HepG2 (cell line): Measurements from ENCODE around the gene DAZAP1. TPM values are rescaled to one million over a fixed set of nuclear protein-coding genes. Genes with fewer than 3 reads are reported as not detected.
A peak's percentile ranks its signal among the peaks of the same experiment; 100 is the strongest.

ENCODE experiments used
- CEBPG ChIP-seq: IDR thresholded peaks from 2 replicates; pipeline ENCODE4 v1.6.1; 2016
- CHD4 ChIP-seq: fragments of 200-600 bp; sonication (generic); IDR thresholded peaks from 2 replicates; pipeline ENCODE4 v1.7.0; 2017; ENCODE audit warnings: mild to moderate bottlenecking, low read length, borderline replicate concordance
- GATAD1 ChIP-seq: IDR thresholded peaks from 2 replicates; pipeline ENCODE4 v1.6.1; 2016; ENCODE audit warnings: missing genetic modification reagents, missing compliant biosample characterization
- GFI1 ChIP-seq: sonication (generic); formaldehyde crosslinking; IDR thresholded peaks from 2 replicates; pipeline ENCODE4 v1.5.0; 2020; ENCODE audit warnings: missing genetic modification reagents, mild to moderate bottlenecking, borderline replicate concordance
- HDAC6 ChIP-seq: fragments of 200-600 bp; sonication (generic); IDR thresholded peaks from 2 replicates; pipeline ENCODE4 v1.7.0; 2017; ENCODE audit warnings: mild to moderate bottlenecking, antibody characterized with exemption, low read length, low read depth
- HINFP ChIP-seq: sonication (generic); formaldehyde crosslinking; IDR thresholded peaks from 2 replicates; pipeline ENCODE4 v1.4.0; 2020; ENCODE audit warnings: low read depth, mild to moderate bottlenecking, missing genetic modification reagents
- HIVEP1 ChIP-seq: sonication (generic); formaldehyde crosslinking; IDR thresholded peaks from 2 replicates; pipeline ENCODE4 v1.4.0; 2020; ENCODE audit warnings: mild to moderate bottlenecking, missing genetic modification reagents
- HOXA5 ChIP-seq: sonication (generic); formaldehyde crosslinking; IDR thresholded peaks from 2 replicates; pipeline ENCODE4 v1.4.0; 2020; ENCODE audit warnings: missing genetic modification reagents
- JUND ChIP-seq: sonication (generic); formaldehyde crosslinking; IDR thresholded peaks from 2 replicates; pipeline ENCODE4 v1.8.0; 2022; ENCODE audit warnings: mild to moderate bottlenecking, missing genetic modification reagents
- KAT7 ChIP-seq: IDR thresholded peaks from 2 replicates; pipeline ENCODE4 v1.6.1; 2018; ENCODE audit warnings: borderline replicate concordance, missing compliant biosample characterization
- MYC ChIP-seq: sonication (generic); formaldehyde crosslinking; IDR thresholded peaks from 2 replicates; pipeline ENCODE4 v1.9.0; 2021; ENCODE audit warnings: missing genetic modification reagents, borderline replicate concordance
- NONO ChIP-seq, 2 experiments: fragments of 450-650 bp in 1 of 2; sonication (generic) in 1 of 2; formaldehyde crosslinking in 1 of 2; IDR thresholded peaks in 1 of 2; conservative IDR thresholded peaks in 1 of 2; 2 replicates each; pipeline versions ENCODE4 v1.6.1 to v1.8.0; 2017 to 2022; ENCODE audit warnings: mild to moderate bottlenecking in 1 of 2, missing genetic modification reagents in 1 of 2, moderate library complexity in 1 of 2
- NR2F6 ChIP-seq, 2 experiments: IDR thresholded peaks; 2 replicates each; pipeline ENCODE4 v1.6.1; 2016; ENCODE audit warnings: antibody characterized with exemption in 1 of 2, mild to moderate bottlenecking in 1 of 2
- PATZ1 ChIP-seq: sonication (generic); formaldehyde crosslinking; IDR thresholded peaks from 2 replicates; pipeline ENCODE4 v1.4.0; 2020; ENCODE audit warnings: missing genetic modification reagents
- PHF21A ChIP-seq: sonication (generic); formaldehyde crosslinking; IDR thresholded peaks from 2 replicates; pipeline ENCODE4 v1.5.0; 2020; ENCODE audit warnings: mild to moderate bottlenecking, missing genetic modification reagents
- PPARG ChIP-seq: conservative IDR thresholded peaks from 2 replicates; pipeline ENCODE4 v1.6.1; 2016; ENCODE audit warnings: missing biosample characterization, missing genetic modification reagents
- SKI ChIP-seq: fragments of 450-650 bp; IDR thresholded peaks from one replicate; pipeline ENCODE4 v1.6.1; 2018; ENCODE audit warnings: mild to moderate bottlenecking; ENCODE audit not compliant: partially characterized antibody
- SRSF1 ChIP-seq: fragments of 200-400 bp; formaldehyde crosslinking; optimal IDR thresholded peaks from 2 replicates; pipeline ENCODE3; 2017; ENCODE audit warnings: mild to moderate bottlenecking, low read depth, low read length, moderate library complexity
- ZBED4 ChIP-seq: sonication (generic); formaldehyde crosslinking; IDR thresholded peaks from 2 replicates; pipeline ENCODE4 v1.4.0; 2020; ENCODE audit warnings: missing genetic modification reagents, borderline replicate concordance
- ZNF446 ChIP-seq: sonication (generic); formaldehyde crosslinking; IDR thresholded peaks from 2 replicates; pipeline ENCODE4 v1.5.0; 2020; ENCODE audit warnings: mild to moderate bottlenecking, missing genetic modification reagents
- ZNF784 ChIP-seq: sonication (generic); formaldehyde crosslinking; IDR thresholded peaks from 2 replicates; pipeline ENCODE4 v1.5.1; 2020; ENCODE audit warnings: missing genetic modification reagents, mild to moderate bottlenecking, borderline replicate concordance
- ZSCAN12 ChIP-seq: sonication (generic); formaldehyde crosslinking; IDR thresholded peaks from 2 replicates; pipeline ENCODE4 v1.9.0; 2021; ENCODE audit warnings: mild to moderate bottlenecking, missing genetic modification reagents
- polyA plus RNA-seq, 8 experiments: library from polyadenylated mRNA; depleted of rRNA in 3 of 8; stranded (reverse) in 7 of 8; unstranded in 1 of 8; fragments of >200 nt; fragmentation: Illumina TruSeq in 4 of 8; extraction: Trizol in 4 of 8; gene quantifications; 2 replicates each; pipeline versions ENCODE4 v1.2.1 to v1.2.3, GENCODE V29; 2011 to 2016; ENCODE audit warnings: low read depth in 4 of 8, missing spikeins in 1 of 8, mixed read lengths in 1 of 8; ENCODE audit not compliant: insufficient read depth in 1 of 8
- total RNA-seq, 5 experiments: library from RNA; depleted of rRNA; stranded (reverse); fragments of >200 nt; fragmentation: Illumina TruSeq; extraction: Trizol; gene quantifications; 2 replicates each; pipeline ENCODE4 v1.2.3, GENCODE V29; 2016; ENCODE audit warnings: low read depth in 1 of 5

DAZAP1 gene
- total and polyA plus RNA-seq, 2 of the 13 experiments (the other 11 are each of a cell fraction or from before 2014, with no cell fraction given): 63.3 to 79.2 TPM

GRCh38 chr19:1374250-1374577, 33.2 kb upstream of the DAZAP1 start (continued):
- peak; percentile 73; the same call in 1 of the 2 replicates for TF ChIP-seq PATZ1 (CRISPR knock-in tag)
- peak; percentile 89 for TF ChIP-seq CEBPG (CRISPR knock-in tag)
- 0 out of 2 replicates have a peak, but pooled peaks have one; percentile 39 for TF ChIP-seq ZNF784 (CRISPR knock-in tag)
- TF ChIP-seq KAT7 (CRISPR knock-in tag): 0 out of 2 replicates have a peak, but pooled peaks have one; percentile 60
- TF ChIP-seq HOXA5 (CRISPR knock-in tag): no peak
- TF ChIP-seq JUND: 0 out of 2 replicates have a peak, but pooled peaks have one; percentile 29
- 0 out of 2 replicates have a peak, but pooled peaks have one; percentile 20 for TF ChIP-seq PPARG (CRISPR knock-in tag)
- TF ChIP-seq GATAD1 (CRISPR knock-in tag): peak; percentile 30
- TF ChIP-seq ZNF446 (CRISPR knock-in tag): no peak
- TF ChIP-seq HDAC6: no peak
- peak; percentile 64; the same call in 1 of the 2 replicates for TF ChIP-seq PHF21A (CRISPR knock-in tag)
- TF ChIP-seq NR2F6 (IDR thresholded peaks at IDR 0.05): peak; percentile 31; the same call in 1 of the 2 replicates
- peak; percentile 87 for TF ChIP-seq NR2F6 (CRISPR knock-in tag; IDR thresholded peaks at IDR 0.05)
- peak; percentile 25 for TF ChIP-seq SKI
- peak; percentile 79 for TF ChIP-seq GFI1
- TF ChIP-seq ZBED4 (CRISPR knock-in tag): 0 out of 2 replicates have a peak, but pooled peaks have one; percentile 35
- no peak for TF ChIP-seq ZSCAN12 (CRISPR knock-in tag)
- TF ChIP-seq HINFP (CRISPR knock-in tag): 0 out of 2 replicates have a peak, but pooled peaks have one; percentile 40
- no peak for TF ChIP-seq NONO (IDR thresholded peaks at IDR 0.05)
- TF ChIP-seq NONO (CRISPR knock-in tag; conservative IDR thresholded peaks at IDR 0.05): peak; percentile 49; the same call in 1 of the 2 replicates
- peak; percentile 24; the same call in 1 of the 2 replicates for TF ChIP-seq HIVEP1 (CRISPR knock-in tag)
- peak; percentile 10 for TF ChIP-seq SRSF1
- no peak for TF ChIP-seq CHD4
- 0 out of 2 replicates have a peak, but pooled peaks have one; percentile 8 for TF ChIP-seq MYC (CRISPR knock-in tag)
